Fibroblast of skin of left biceps (primary cell): ENCODE results near the gene GPD1.
"Not testable (repeated sequence)": the region's sequence is repeated elsewhere in the genome, so short reads cannot be mapped to it uniquely, and the experiment has no call there.

Experiments used
- DNase-seq, 2 experiments: peaks; one replicate each; pipeline ENCODE4 v3.0.0-alpha.2; 2013; ENCODE audit warnings: low read depth in 2 of 2

GPD1 gene

DNA sequence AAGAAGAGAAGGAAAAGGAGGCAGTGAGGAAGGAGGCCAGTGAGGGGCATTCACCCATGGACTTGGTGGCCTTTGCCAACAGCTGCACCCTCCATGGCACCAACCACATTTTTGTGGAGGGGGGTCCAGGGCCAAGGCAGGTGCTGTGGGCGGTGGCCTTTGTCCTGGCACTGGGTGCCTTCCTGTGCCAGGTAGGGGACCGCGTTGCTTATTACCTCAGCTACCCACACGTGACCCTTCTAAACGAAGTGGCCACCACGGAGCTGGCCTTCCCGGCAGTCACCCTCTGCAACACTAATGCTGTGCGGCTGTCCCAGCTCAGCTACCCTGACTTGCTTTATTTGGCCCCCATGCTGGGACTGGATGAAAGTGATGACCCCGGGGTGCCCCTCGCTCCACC is 30.1 kb upstream of the GPD1 start:
- DNase-seq, result no peak

DNA sequence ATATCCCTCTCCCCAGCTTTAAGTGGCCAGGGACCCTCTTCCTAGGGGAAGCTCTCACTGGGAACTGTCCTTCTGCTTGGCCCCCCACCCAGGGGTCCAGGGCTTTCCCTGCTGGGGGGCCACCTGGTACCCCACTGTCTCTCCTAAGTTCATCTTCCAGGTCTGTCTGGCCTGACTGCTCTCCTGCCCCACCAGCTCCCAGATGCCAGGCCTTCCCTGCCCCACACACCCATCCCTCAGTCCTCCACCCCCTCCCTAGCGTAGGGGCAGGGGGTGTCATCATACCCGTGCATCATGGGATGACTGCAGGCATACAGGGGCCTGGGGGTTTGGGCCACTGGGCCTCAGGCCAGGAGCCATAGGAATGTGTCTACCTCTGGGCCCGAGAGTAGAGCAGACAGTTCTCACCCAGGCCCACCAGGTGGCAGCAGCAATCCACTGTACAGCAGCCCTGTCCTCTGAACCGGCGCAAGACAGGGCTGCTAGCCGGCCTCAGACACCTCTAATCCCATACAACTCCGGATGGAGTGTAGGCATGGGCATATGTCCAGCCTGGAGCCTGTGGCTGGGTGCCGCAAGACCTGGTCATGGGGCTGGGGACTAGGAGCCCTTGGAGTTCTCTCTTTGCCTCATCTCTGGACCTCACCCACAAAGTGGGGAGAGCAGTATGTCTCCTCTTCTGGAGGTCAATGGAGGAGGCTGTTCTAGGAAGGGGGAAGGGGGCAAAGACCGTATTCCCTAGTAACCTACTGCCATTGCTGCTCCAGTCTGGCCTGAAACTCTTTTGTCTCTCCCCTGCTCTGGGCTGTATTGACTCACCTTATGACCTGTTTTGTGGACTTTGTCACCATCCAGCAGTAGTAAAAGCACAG is 28.6 kb upstream of the GPD1 start:
- DNase-seq, result no peak

- DNase-seq, result no peak
Measured at GRCh38 chr12:50075808-50076170, 28.0 kb upstream of the GPD1 start.

GRCh38 chr12:50077099-50077498 is 26.7 kb upstream of the GPD1 start:
- no peak for DNase-seq

DNA sequence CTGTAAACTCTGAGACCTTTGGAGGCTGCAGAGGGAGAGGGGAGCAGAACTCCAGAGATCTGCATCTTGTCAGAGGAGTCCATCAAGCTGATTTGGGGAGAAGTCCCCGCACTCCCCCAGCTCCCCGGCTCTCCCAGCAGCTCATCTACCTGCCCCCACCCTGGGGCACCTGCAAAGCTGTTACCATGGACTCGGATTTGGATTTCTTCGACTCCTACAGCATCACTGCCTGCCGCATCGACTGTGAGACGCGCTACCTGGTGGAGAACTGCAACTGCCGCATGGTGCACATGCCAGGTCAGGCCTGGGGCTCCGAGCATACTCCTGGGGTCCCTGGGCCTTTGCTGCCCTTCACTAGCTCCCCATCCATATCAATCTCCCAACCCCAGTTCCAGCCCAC is 25.5 kb upstream of the GPD1 start:
- DNase-seq, result no peak

- DNase-seq, result no peak
Measured at GRCh38 chr12:50079771-50080170, 24.0 kb upstream of the GPD1 start.

DNA sequence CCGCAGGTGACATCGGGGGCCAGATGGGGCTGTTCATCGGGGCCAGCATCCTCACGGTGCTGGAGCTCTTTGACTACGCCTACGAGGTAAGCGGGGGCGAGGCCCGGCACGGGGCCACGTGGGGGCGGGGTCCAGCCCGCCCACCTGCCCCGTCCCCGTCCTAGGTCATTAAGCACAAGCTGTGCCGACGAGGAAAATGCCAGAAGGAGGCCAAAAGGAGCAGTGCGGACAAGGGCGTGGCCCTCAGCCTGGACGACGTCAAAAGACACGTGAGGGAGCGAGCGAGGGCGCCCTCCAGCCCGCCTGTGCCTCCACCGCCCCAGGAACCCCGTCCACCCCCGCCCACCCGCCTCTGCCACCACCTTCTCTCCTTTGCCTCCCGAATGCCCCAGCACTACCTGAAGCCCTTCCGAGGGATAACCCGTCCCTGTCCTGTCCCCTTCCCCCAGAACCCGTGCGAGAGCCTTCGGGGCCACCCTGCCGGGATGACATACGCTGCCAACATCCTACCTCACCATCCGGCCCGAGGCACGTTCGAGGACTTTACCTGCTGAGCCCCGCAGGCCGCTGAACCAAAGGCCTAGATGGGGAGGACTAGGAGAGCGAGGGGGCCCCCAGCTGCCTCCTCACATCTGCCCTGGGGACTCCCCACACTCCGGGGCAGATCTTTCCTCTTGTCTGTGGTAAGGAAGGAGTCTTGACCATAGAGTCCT is 22.6 kb upstream of the GPD1 start:
- no peak for DNase-seq

- DNase-seq, result no peak
Measured at GRCh38 chr12:50082644-50083043, 21.2 kb upstream of the GPD1 start.

GRCh38 chr12:50083301-50083700 is 20.5 kb upstream of the GPD1 start:
- no peak for DNase-seq

DNA sequence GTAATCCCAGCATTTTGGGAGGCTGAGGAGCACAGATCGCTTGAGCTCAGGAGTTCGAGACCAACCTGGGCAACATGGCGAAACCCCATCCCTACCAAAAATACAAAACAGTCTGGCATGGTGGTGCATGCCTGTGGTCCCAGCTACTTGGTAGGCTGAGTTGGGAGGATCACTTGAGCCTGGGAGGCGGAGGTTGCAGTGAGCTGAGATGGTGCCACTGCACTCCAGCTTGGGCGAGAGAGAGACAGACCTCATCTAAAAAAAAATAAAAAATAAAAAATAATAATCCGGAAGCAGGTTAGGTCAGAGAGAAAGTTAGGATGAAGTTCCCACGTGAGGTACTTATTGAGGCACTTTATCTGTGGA is 19.4 kb upstream of the GPD1 start:
- not testable (repeated sequence) for DNase-seq

GRCh38 chr12:50084775-50085614 is 18.8 kb upstream of the GPD1 start, which contains the start of gene SMARCD1:
SMARCD1 (plus strand) TSS chr12:50085342; CDS start chr12:50085370, 28 bp downstream.
- peak; percentile 83 to 85 for DNase-seq

DNA sequence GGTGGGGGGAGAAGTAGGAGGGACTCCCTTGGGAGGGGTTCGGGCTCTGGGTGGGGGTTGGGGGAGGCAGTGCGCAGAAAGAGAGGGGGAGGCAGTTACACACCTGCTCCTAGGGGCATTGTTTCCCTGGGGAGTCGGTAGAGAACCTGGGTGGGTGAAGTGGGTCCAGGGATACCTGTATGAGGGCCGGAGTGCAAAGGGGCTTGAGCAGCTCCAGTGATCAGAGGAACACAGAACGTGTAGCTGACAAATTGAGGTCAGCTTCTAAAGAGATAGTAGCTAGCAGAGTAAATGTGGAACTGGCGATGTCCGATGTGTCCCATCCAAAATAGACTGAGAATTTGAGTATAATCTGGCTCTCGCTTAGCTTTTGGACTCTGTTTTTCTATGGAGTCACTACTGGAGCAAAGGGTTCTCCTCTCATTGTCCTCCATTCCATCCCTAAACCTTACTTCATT is 18.2 kb upstream of the GPD1 start:
- no peak for DNase-seq

GRCh38 chr12:50086148-50086547 is 17.7 kb upstream of the GPD1 start:
- no peak for DNase-seq

DNA sequence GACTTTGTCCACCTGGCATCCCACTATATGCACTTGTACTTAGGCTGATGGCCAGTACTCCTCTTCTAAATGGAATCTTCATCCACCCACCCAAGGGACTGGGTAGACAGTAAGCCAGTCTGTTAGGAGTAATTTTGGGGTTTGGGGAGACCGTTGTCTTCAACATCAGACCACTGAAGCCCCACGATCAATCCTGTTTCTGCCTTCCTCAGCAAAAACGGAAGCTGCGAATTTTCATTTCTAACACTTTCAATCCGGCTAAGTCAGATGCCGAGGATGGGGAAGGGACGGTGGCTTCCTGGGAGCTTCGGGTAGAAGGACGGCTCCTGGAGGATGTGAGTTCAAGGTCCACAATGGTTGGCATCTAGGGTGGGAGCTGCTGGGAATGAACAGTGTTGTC is 16.7 kb upstream of the GPD1 start:
- no peak for DNase-seq

GRCh38 chr12:50087995-50088394 is 15.8 kb upstream of the GPD1 start:
- no peak for DNase-seq

GRCh38 chr12:50088577-50089335 is 15.1 kb upstream of the GPD1 start:
- no peak for DNase-seq

- DNase-seq, result no peak
Measured at GRCh38 chr12:50089730-50090129, 14.1 kb upstream of the GPD1 start.

GRCh38 chr12:50090391-50090790 is 13.4 kb upstream of the GPD1 start:
- DNase-seq, result no peak

- no peak for DNase-seq
Measured at GRCh38 chr12:50097952-50098351, 5.9 kb upstream of the GPD1 start.

DNA sequence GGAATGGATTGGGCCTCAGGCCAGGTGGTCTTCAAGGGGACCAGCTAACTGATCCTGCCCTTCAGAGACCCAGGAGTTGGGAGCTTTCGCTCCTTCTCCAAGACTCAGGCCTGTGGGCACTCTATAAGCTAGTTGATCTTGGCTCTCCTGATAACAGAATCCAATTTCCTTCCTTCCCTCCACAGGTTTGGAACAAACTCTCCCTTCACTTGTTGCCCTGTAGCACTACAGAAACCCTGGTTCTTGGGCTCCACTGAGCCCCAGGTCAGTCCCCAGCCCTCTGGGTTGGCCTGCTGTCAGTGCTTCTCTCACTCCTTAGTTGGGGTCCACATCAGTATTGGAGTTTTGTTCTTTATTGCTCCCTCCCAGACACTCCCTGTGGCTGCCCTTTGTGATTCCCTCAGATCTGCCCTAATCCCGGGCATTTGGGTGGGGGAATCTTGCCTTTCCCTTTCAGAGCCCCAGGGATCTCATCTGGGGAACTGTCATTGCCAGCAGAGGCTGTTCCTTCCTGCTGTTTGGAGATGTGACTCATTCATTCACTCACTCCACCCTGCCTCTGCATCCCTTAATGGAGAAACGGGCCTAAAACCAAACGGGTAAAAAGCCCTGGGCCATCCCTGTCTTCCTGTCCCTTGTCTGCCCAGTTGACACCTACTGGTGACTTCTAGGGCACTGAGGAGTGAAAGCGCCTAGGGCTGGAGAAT is 4.4 kb upstream of the GPD1 start:
- DNase-seq, result no peak

GRCh38 chr12:50100561-50100960 is 3.2 kb upstream of the GPD1 start:
- no peak for DNase-seq
